Measurements from ENCODE around the gene DOCK8. TPM values are rescaled to one million over a fixed set of nuclear protein-coding genes. Genes with fewer than 3 reads are reported as not detected.

The DOCK8 gene
- total and polyA plus RNA-seq, 2 of the 13 experiments (the other 11 are each of a cell fraction or from before 2014, with no cell fraction given), result 0.28 to 0.38 TPM

DNA sequence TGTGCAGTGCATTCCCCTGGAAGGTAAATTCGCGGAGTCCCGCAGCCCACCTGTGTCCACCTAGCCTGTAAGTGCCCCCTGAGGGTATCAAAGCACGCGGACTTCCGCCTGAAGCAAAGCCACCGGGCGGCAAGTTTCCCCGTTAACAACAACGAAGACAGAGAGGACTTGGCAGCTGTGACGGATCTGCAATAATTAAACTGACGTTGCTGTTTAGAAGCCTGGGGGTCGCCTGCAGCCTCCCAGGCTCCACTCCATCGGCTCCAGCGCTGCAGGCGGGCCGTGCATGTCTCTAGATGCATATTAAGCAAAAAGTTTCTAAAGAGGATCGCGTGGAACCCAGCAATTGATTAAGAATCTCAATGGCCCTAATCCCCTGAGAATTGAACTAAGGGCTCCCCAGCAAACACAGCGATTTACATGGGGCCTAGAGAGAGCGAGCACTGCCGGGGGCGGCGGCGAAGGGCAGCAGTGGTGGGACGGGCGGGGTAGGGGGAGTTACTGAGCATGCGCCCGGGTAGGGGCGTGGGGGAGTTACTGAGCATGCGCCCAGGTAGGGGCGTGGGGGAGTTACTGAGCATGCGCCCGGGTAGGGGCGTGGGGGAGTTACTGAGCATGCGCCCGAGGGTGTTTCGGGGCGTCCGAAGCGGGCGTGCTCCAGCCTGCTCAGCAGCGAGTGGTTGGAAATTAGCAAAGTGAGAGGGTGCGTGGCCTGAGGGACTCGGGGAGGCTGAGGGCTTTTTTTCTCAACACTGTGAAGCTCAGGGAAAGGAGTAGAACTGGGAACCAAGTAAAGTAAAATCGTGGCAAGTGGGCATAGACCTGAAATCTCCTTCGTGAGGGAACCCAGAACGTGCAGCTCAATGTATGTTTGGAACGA lies 255.2 kb downstream of the DOCK8 start (continued):
- TF ChIP-seq YEATS2 (CRISPR knock-in tag; IDR thresholded peaks at IDR 0.05; ENCODE audit: borderline replicate concordance) (peak; percentile 69; the same call in 1 of the 2 replicates), ZNF652 (CRISPR knock-in tag; IDR thresholded peaks at IDR 0.05; ENCODE audit: borderline replicate concordance, low read depth) (no peak), KDM2A (CRISPR knock-in tag; IDR thresholded peaks at IDR 0.05; ENCODE audit: borderline replicate concordance, low read depth) (peak; percentile 62), ETV5 (CRISPR knock-in tag; IDR thresholded peaks at IDR 0.05; ENCODE audit: borderline replicate concordance) (0 out of 2 replicates have a peak, but pooled peaks have one; percentile 24), SOX13 (IDR thresholded peaks at IDR 0.05) (no peak), SOX13 (CRISPR knock-in tag; conservative IDR thresholded peaks at IDR 0.05 in 1 of 2, IDR thresholded peaks at IDR 0.05 in 1 of 2) (no peak; a peak in 1 of 4 replicates), ZNF724P (CRISPR knock-in tag; IDR thresholded peaks at IDR 0.05; ENCODE audit: borderline replicate concordance) (no peak), HDAC6 (IDR thresholded peaks at IDR 0.05; ENCODE audit: low read depth, low read length) (no peak), FOXP1 (IDR thresholded peaks at IDR 0.05) (no peak), FOXP1 (CRISPR knock-in tag; IDR thresholded peaks at IDR 0.05) (no peak; the same call in 1 of the 2 replicates), CCDC6 (CRISPR knock-in tag; IDR thresholded peaks at IDR 0.05) (0 out of 2 replicates have a peak, but pooled peaks have one; percentile 71), ZNF446 (CRISPR knock-in tag; IDR thresholded peaks at IDR 0.05) (no peak), ZNF75D (CRISPR knock-in tag; IDR thresholded peaks at IDR 0.05; ENCODE audit: borderline replicate concordance) (no peak; the same call in 1 of the 2 replicates), ARID2 (CRISPR knock-in tag; IDR thresholded peaks at IDR 0.05; ENCODE audit: borderline replicate concordance) (peak; percentile 89), DR1 (CRISPR knock-in tag; IDR thresholded peaks at IDR 0.05) (no peak), TARDBP (CRISPR knock-in tag; IDR thresholded peaks at IDR 0.05) (peak; percentile 65; the same call in 1 of the 2 replicates), ZNF337 (CRISPR knock-in tag; IDR thresholded peaks at IDR 0.05; ENCODE audit: borderline replicate concordance, low read depth) (no peak), HES4 (CRISPR knock-in tag; IDR thresholded peaks at IDR 0.05; ENCODE audit: borderline replicate concordance) (peak; percentile 63), ZKSCAN1 (IDR thresholded peaks at IDR 0.05; ENCODE audit: low read length) (no peak), NRL (CRISPR knock-in tag; IDR thresholded peaks at IDR 0.05; ENCODE audit: borderline replicate concordance) (peak; percentile 61), CAMTA2 (CRISPR knock-in tag; IDR thresholded peaks at IDR 0.05; ENCODE audit: borderline replicate concordance) (peak; percentile 51; the same call in 1 of the 2 replicates), ZNF670 (CRISPR knock-in tag; IDR thresholded peaks at IDR 0.05; ENCODE audit: borderline replicate concordance) (peak; percentile 46; the same call in 1 of the 2 replicates), ZNF264 (CRISPR knock-in tag; IDR thresholded peaks at IDR 0.05) (no peak), ZNF335 (CRISPR knock-in tag; IDR thresholded peaks at IDR 0.05) (no peak), SAP130 (CRISPR knock-in tag; IDR thresholded peaks at IDR 0.05; ENCODE audit: low read depth) (peak; percentile 74), RCOR2 (CRISPR knock-in tag; IDR thresholded peaks at IDR 0.05) (no peak), SMAD3 (CRISPR knock-in tag; IDR thresholded peaks at IDR 0.05) (peak; percentile 53; the same call in 1 of the 2 replicates), ZFAT (CRISPR knock-in tag; conservative IDR thresholded peaks at IDR 0.05) (no peak)
- TF ChIP-seq, protein P1, sequence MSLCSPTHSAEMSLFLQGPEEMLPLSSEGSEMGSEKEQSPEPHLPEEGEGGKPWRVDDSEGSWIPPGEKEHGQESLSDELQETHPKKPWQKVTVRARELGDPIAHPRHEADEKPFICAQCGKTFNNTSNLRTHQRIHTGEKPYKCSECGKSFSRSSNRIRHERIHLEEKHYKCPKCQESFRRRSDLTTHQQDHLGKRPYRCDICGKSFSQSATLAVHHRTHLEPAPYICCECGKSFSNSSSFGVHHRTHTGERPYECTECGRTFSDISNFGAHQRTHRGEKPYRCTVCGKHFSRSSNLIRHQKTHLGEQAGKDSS (CRISPR knock-in tag; IDR thresholded peaks at IDR 0.05; ENCODE audit: borderline replicate concordance, low read depth), result peak; percentile 37; the same call in 1 of the 2 replicates
- TF ChIP-seq, protein P2, sequence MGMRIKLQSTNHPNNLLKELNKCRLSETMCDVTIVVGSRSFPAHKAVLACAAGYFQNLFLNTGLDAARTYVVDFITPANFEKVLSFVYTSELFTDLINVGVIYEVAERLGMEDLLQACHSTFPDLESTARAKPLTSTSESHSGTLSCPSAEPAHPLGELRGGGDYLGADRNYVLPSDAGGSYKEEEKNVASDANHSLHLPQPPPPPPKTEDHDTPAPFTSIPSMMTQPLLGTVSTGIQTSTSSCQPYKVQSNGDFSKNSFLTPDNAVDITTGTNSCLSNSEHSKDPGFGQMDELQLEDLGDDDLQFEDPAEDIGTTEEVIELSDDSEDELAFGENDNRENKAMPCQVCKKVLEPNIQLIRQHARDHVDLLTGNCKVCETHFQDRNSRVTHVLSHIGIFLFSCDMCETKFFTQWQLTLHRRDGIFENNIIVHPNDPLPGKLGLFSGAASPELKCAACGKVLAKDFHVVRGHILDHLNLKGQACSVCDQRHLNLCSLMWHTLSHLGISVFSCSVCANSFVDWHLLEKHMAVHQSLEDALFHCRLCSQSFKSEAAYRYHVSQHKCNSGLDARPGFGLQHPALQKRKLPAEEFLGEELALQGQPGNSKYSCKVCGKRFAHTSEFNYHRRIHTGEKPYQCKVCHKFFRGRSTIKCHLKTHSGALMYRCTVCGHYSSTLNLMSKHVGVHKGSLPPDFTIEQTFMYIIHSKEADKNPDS (CRISPR knock-in tag; IDR thresholded peaks at IDR 0.05), result no peak
